ENCODE measurements around the gene RPL29.

Gene RPL29

GRCh38 chr3:51944451-51945021, 51.2 kb downstream of the RPL29 start:
- no peak for DNase-seq
